Epithelial cell of proximal tubule (primary cell): Measurements from ENCODE around the gene ARHGDIB. TPM values are rescaled to one million over a fixed set of nuclear protein-coding genes. Genes with fewer than 3 reads are reported as not detected.

Source experiments
- DNase-seq: peaks from one replicate; pipeline ENCODE4 v3.0.0-alpha.2; 2011; ENCODE audit warnings: low read depth
- H3K4me3 ChIP-seq: 2 replicates; pipeline ENCODE4 v1.5.1; 2011; ENCODE audit warnings: low read depth, mild to moderate bottlenecking, low read length
- total RNA-seq: library from RNA; depleted of rRNA; stranded (reverse); fragments of >200 nt; gene quantifications from 2 replicates; pipeline ENCODE4 v1.2.3, GENCODE V29; 2015
- TF ChIP-seq, protein P1 (sequence below): conservative IDR thresholded peaks from 2 replicates; pipeline ENCODE4 v1.5.1; 2012; ENCODE audit warnings: low read depth, mild to moderate bottlenecking, low read length

The ARHGDIB gene
- total RNA-seq, 1 donor from 2014 or later: 23.9 TPM

DNA sequence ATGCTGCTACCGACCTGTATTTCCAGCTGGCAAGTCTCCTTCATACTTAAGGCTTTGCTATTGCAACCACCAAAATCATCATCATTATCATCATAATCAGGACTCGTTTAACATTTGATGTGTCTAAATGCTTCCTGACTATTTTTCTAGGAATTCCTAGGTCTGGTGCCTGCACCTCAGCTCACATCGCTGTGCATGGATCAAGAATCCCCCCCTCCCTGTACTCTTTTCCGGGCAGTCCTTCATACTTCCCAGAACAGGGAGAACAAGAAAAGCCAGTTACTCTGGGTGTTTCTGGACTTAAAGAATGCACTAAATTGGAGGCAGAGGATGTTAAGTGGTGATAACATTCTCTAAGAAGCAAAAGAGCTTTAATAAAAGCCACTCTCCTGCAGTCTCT, 32.5 kb downstream of the ARHGDIB start:
- TF ChIP-seq, protein P1, sequence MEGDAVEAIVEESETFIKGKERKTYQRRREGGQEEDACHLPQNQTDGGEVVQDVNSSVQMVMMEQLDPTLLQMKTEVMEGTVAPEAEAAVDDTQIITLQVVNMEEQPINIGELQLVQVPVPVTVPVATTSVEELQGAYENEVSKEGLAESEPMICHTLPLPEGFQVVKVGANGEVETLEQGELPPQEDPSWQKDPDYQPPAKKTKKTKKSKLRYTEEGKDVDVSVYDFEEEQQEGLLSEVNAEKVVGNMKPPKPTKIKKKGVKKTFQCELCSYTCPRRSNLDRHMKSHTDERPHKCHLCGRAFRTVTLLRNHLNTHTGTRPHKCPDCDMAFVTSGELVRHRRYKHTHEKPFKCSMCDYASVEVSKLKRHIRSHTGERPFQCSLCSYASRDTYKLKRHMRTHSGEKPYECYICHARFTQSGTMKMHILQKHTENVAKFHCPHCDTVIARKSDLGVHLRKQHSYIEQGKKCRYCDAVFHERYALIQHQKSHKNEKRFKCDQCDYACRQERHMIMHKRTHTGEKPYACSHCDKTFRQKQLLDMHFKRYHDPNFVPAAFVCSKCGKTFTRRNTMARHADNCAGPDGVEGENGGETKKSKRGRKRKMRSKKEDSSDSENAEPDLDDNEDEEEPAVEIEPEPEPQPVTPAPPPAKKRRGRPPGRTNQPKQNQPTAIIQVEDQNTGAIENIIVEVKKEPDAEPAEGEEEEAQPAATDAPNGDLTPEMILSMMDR: no peak
- H3K4me3 ChIP-seq: no peak overlapping the region
- no peak for DNase-seq

DNA sequence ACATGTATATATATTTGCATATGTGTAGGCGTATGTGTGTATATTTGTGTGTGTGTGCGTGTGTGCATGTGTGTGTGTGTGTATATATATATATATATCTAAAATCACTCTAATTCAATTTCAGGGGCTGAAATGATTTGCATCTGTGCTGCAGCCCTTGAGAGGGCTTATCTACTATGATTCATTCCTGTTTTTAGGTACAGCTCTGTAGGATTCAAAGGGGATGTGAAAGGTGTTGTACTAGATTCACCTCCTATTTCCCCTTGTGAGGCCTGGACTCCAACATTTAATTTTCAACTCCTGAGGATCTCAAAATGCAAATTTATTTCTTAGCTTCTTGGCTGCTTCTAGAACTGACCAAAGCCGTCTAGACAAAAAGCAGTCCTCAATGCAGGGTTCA, 34.1 kb downstream of the ARHGDIB start:
- TF ChIP-seq, protein P1: no peak
- no peak for DNase-seq
- no peak overlapping the region for H3K4me3 ChIP-seq

DNA sequence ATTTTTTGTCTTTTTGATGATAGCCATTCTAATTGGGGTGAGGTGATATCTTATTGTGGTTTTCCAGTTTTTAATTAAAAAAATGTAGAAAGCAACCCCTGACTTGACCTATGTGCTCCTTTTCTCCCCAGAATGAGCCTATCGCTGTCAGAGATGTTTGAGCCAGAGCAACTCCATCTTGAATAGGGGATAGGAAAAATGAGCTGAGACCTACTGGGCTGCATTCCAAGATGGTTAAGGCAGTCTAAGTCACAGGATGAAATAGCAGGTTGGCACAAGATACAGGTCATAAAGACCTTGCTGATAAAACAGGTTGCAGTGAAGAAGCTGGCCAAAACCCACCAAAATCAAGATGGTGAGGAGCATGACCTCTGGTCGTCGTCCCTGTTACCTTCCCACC, 36.9 kb downstream of the ARHGDIB start:
- TF ChIP-seq, protein P1: no peak
- DNase-seq: no peak
- no peak overlapping the region for H3K4me3 ChIP-seq

DNA sequence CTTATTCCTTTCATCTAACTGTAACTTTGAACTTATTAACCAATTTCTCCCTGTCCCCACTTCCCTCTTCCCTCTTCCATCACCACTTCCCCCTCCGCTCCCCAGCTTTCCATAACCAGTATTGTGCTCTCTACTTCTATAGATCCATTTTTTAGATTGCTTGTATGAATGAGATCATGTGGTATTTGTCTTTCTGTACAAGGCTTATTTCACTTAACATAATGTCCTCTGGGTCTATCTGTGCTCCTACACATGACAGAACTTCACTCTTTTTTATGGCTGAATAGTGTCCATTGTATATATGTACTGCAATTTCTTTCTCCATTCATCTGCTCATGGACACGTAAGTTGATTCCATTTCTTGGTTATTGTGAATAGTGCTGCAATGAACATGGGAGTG, 37.5 kb downstream of the ARHGDIB start:
- no peak overlapping the region for H3K4me3 ChIP-seq
- TF ChIP-seq, protein P1: no peak
- DNase-seq: no peak

DNA sequence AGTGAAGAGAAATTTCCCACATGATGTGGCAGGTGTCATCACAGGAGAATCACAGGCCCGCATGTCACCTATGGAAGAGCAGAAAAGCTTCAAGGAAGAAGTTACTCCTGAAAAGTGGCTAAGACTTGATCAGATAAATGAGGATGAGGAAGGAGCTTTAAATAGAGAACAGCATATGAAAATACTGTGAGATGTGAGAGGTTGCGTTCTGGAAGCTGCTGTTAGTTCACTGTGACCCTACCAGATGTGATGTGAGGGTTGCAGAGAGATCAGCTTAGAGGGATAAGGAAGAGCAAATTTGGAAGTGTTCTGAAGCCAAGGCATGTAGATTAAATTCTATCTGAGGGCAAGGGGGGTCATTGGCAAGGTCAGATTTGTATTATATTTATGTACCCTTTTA, 40.2 kb downstream of the ARHGDIB start:
- DNase-seq: no peak
- no peak overlapping the region for H3K4me3 ChIP-seq
- TF ChIP-seq, protein P1: no peak

DNA sequence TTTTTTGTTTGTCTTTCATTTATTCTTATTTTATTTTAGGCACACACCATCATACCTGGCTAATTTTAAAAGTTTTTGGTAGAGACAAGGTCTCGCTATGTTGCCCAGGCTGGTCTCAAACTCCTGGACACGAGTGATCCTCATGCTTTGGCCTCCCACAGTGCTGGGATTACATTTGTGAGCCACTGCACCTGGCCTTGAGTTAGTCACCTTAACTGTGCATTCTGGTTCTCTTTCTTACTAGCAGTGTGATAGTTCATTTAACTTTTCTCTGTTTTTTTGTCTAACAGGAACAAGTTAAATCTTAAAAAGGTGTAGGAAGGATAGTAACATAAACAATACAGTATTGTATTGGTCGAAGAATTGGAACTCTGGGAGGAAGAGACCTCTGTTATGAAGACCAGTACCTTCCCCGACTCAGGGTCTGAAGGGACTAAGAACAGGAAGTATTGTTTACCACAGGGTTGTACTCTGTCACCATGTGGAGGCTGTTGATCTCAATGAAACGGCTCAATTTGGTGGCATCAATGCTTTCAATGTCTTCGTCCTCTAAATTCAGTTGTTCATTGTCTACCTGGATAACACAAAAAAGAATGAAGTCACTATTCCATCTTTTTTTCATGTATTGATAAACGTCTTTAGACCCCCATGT, 40.8 kb downstream of the ARHGDIB start:
- TF ChIP-seq, protein P1: no peak
- DNase-seq: no peak
- no peak overlapping the region for H3K4me3 ChIP-seq

DNA sequence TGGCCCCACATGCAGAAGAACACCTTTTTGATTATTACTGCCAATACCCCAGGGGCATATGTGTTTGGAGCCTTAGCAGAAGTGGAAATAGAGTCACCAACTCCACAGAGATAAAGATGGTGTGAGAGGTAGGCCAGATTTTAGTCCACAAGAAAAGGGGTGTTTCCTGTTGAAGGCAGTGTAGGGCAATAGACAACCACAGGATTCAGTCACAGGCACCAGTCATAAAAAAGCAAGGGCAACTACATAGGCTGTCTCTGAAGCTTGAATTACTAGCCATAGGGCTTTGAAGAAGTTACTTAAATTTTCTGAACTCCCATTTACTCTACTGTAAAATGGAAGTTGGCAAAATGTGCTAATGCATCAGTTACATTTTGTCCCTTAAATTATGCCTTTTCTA, 41.9 kb downstream of the ARHGDIB start:
- DNase-seq: no peak
- TF ChIP-seq, protein P1: no peak
- no peak overlapping the region for H3K4me3 ChIP-seq
